CD1c-positive myeloid dendritic cell (primary cell): ENCODE results near the gene MAPK8IP1.
"Not testable (repeated sequence)": the region's sequence is repeated elsewhere in the genome, so short reads cannot be mapped to it uniquely, and the experiment has no call there.

ENCODE experiments used
- DNase-seq: peaks from one replicate; pipeline ENCODE4 v3.0.0-alpha.2; 2016; ENCODE audit errors: extremely low spot score

Gene MAPK8IP1

DNA sequence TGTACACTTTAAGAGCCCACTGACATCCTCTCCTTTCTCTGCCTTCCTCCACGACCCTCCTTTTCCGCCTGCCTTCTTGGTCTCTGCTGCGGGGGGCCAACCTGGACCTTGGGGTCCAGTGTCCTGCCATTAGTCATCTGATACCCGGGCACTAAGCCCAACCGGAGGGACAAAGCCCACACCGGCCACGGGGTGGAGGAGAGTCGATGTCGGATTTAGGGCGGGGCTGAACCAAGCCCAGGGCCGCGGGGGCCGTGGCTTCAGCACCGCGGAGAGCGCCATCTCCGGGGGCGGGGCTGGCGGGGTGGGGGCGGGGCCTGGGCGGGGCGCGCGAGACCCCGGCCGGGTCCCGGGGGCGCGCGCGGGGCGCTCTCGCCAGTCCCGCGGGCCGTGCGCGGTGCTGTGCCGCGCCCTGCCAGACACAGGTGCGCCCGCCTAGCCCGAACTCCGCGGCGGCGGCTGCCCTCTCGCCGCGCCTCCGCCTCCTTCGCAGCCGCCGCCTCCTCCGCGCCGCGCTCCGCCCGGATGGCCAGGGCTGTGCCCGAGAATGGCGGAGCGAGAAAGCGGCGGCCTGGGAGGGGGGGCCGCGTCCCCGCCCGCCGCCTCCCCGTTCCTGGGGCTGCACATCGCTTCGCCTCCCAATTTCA, at the start of gene MAPK8IP1:
MAPK8IP1 (plus strand) TSS at position 378 of the 647 bp plus-strand sequence; CDS start at position 548, 170 bp downstream.
- peak; percentile 56 for DNase-seq

GRCh38 chr11:45839204-45839603, 46.2 kb upstream of the MAPK8IP1 start:
- DNase-seq: no peak

- not testable (repeated sequence) for DNase-seq
Measured at GRCh38 chr11:45840251-45840650, 45.2 kb upstream of the MAPK8IP1 start.

DNA sequence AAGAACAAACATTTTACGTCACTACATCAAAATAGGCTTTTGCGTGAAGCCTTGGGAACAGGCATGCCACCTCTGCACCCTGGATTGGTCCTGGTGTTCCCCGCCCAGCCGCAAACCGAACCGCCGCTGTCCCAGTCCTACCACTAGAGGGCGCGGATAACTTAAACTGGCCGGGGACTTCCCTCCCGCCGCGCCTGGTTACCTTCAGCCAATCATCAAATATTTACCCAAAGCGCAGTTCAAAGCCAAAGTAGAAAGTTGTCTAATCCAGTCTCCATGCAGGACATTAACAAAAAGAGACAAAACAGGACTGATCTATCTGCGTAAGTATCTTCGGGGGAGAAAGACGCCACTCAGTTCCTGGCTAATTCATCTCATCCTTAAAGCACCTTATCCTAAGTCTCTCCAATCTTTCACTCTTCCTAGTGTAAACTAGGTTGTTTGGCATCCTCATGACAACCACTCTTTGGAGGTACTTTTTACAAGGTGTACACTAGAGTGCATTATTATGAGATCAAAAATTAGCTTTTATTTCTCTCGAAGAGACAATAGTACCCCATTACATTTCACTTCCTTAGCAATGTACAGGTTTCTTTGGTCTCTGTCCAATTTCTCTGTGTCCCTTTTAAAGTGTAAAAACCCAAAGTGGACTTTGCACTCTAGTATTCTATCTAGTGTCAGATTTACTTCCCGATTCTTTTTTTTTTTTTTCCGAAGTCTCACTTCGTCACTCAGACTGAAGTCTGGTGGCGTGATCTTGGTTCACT, 42.1 kb upstream of the MAPK8IP1 start:
- peak; percentile 96 for DNase-seq

DNA sequence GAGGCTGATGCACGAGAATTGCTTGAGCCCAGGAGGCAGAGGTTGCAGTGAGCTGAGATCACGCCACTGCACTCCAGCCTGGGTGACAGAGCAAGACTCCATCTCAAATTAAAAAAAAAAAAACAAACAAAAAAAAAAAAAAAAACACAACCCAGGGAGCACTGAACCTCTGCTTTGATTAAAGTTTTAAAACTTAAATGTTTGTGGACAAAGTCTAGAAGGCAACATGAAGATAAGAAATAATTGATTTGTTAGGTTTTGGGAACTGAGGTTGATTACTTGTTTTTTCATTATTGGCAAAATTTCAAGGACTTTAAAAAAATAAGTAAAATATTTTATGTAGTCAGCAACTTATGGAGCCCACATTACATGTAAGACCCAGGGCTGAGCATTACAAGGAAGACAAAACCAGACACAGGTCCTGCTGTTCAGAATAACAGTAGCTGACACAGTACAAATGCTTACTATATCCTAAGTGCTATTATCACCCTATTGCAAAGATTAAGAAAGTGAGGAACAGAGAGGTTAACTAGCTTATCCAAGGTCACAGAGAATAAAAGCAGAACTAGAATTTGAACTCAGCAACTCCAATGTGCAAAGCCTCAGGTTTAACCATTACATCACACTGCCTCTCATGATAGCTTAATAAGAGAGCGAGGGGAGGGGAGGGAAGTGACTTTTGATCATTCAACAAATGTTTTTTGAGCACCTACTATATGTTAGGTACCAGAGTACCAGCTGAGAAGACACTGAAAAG, 40.5 kb upstream of the MAPK8IP1 start:
- peak; percentile 69 for DNase-seq

DNA sequence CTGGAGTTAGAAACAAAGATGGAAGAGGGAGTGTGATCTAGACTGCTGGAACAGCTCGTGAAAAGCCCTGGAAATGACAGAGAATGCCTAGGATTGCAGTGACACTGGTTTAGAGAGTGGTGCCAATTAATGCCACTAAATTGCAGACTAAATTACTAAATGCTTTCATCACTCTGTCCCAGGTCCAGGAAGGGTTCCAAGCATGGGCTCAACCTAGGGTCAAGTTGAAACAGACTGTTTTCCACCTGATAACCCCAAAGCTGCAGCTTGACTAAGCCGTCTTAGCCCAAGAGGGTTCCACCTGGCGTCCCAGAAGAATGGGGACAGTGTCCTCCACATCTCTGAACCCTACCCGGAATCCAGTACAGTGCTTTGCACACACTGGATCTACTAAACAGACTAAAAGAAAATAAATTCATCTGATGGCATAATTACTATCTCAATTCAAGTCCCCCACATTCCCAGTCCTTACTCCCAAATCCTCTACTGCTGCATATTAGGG, 39.2 kb upstream of the MAPK8IP1 start:
- no peak for DNase-seq

DNA sequence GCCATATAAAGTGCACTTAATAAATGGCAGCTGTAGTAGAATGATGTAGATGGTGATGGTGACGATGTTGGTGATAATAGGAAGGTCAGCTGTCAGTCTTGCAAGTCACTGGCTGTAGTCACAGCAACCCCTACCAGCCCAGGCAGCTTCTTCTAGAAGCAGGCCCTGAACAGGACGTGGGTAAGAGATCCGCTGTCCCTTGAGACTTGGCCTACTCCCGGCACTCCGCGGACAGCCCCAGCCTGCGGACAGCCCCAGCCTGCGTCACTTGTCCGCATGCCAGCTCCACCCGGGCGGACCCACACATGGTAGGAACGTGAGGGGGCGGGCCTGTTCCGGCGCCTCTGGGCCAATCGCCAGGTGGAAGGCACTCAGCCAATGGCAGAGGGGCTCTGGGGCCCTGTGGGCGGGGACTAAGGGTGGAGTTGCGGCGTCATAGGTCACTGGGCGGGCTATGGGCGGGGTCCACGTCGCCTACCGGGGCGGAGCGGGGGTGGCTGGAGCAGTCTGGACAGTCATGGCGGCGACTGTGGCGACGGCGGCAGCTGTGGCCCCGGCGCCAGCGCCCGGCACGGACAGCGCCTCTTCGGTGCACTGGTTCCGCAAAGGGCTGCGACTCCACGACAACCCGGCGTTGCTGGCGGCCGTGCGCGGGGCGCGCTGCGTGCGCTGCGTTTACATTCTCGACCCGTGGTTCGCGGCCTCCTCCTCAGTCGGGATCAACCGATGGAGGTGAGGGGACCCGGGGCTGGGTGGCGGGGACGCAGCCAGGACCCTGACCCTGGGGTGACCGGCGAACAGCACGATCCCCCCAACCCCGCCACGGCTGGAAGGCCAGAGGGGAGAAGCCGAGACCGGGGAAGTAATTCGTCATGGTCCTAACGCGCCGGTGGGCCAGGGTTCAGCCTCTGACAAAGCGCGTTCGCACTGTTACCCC, 38.2 kb upstream of the MAPK8IP1 start, which contains the start of gene CRY2:
CRY2 (plus strand) TSS at position 502 of the 937 bp plus-strand sequence; CDS start at position 518, 16 bp downstream.
- DNase-seq: peak; percentile 100

DNA sequence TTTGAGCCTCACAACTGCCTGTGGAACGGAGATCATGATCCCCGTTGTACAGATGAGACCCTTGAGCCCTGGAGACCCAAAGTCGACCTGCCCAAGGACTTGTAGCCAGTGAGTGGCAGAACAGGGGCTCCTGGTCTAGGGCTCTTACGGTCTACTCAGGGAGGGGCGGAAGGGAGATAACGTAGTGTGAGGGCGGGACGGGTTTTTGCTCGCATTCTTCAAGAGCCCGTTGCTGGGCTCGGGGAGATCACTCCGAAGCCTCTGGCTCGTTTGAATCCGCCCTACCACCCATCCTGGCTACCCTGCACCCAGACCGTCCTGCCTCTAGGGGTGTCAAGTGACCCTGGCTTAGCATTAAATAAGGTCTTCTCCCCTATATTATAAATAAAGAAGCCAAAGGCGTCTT, 37.5 kb upstream of the MAPK8IP1 start:
- DNase-seq: peak; percentile 52

- no peak for DNase-seq
Measured at GRCh38 chr11:45848654-45849081, 36.8 kb upstream of the MAPK8IP1 start.

DNA sequence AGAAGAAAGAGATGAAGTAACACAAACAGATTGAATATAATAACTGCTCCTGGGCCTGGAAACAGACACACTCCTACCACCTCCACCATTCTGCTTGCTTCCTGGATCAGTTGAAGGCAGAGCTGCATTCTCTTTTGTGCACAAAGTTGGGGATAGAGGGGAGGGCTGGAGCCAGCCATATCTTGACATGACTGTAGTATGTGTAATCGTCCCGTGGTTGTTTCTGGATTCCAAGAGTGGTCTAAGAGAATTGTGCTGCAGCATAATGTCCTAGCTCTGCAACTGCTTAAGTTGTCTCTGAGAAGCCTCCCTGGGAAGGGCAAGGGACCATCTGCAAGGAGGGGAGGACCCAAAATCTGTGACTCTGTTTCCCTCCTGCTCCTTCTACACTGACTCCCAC, 35.0 kb upstream of the MAPK8IP1 start:
- no peak for DNase-seq

DNA sequence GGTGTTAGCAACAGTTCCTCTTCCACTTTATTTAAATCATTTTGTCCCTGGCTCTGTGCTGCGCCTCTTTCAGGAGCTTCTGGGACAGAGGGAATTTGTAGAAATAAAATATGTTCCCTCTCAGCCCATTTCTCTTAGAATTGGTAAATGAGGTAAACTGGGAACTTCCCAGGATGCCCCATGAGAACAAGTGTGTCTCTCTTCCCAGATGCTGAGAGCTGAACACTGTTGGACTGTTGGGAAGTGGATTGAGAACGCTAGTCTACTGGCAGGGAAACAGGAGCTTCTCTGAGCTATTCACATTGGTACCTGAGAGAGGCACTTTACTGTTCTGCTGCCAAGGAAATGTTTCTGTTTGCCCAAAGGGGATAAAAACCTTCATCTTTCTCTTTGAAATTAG, 34.2 kb upstream of the MAPK8IP1 start:
- DNase-seq: no peak

- DNase-seq: no peak
Measured at GRCh38 chr11:45852018-45852711, 33.3 kb upstream of the MAPK8IP1 start.

- no peak for DNase-seq
Measured at GRCh38 chr11:45852712-45853101, 32.7 kb upstream of the MAPK8IP1 start.

- no peak for DNase-seq
Measured at GRCh38 chr11:45853332-45854219, 31.9 kb upstream of the MAPK8IP1 start.

DNA sequence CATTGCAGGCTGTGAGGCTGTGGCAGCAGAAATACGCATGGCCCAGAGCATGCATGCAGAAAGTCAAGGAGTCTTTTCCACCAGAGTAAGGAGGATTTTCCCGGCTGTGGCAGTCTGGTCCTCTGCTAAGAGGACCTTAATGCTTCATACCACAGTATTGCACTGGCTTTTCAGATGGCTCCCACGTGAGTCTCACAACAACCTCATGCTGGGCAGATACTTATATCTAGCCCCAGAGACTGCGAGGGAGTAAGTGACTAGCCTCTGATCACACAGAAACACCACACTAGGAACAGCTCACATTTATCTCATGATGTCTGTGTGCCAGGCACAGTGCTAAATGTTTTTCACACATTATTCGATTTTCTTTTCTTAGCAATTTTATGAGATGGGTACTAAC, 30.1 kb upstream of the MAPK8IP1 start:
- DNase-seq: no peak

DNA sequence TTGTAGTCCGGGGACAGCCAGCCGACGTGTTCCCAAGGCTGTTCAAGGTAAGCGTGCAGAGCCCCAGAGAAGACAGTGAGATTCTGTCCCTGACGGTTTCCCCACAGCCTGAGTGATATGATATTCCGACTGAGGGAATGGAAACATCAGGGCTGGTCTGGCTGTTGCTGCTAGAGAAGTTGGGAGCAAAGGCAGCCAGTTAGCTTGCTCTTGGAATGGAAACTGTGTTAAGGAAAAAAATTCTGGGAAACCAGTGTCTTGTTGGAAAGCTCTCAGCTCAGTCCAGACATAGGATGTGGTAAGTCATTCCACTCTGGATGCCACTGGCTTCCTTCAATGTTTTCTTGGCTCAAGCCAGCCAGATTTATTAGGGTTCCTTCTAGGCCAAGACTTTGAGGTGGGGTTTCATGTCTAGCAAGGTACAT, 29.4 kb upstream of the MAPK8IP1 start:
- DNase-seq: no peak

- DNase-seq: peak; percentile 81
Measured at GRCh38 chr11:45857961-45858474, 27.4 kb upstream of the MAPK8IP1 start.

DNA sequence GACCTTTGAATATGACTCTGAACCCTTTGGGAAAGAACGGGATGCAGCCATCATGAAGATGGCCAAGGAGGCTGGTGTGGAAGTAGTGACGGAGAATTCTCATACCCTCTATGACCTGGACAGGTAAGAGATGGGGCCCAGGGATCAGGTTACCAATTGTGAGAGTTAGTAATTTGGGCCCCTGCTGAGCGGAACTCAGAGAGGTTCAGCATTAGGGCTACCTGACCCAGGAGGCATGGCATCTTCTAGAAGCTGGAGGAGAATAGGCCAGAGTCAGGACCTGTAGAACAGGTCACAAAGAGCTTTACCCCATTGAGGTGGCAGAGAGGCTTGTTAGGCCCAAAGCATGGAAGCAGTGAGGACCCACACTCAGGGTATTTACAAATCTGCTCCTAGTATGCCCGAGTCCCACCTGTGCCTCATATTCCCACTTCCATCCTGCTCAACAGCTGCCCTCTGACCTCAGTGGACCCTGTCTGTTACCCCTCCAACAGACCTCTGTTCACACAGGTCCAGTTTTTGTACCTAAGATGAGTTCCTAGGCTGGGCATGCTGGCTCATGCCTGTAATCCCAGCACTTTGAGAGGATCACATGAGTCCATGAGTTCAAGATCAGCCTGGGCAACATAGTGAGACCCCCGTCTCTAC, 26.6 kb upstream of the MAPK8IP1 start:
- DNase-seq: no peak
